Gastroesophageal sphincter (tissue), 3 donors: ENCODE results near the gene EXOC6B.

Experiments
- CTCF ChIP-seq, 4 experiments: fragments of 200-600 bp in 2 of 4; fragments of 450-650 bp in 2 of 4; sonication (generic) in 1 of 4; IDR thresholded peaks; one replicate each; pipeline ENCODE4 v1.5.1; 2017 to 2019; ENCODE audit warnings: antibody characterized with exemption in 4 of 4, mild to moderate bottlenecking in 2 of 4, moderate library complexity in 2 of 4
- POLR2A ChIP-seq, 2 donors: fragments of 450-650 bp; IDR thresholded peaks; one replicate each; pipeline ENCODE4 v1.6.1; 2017; ENCODE audit warnings: antibody characterized with exemption in 2 of 2, mild to moderate bottlenecking in 2 of 2, moderate library complexity in 1 of 2

DNA sequence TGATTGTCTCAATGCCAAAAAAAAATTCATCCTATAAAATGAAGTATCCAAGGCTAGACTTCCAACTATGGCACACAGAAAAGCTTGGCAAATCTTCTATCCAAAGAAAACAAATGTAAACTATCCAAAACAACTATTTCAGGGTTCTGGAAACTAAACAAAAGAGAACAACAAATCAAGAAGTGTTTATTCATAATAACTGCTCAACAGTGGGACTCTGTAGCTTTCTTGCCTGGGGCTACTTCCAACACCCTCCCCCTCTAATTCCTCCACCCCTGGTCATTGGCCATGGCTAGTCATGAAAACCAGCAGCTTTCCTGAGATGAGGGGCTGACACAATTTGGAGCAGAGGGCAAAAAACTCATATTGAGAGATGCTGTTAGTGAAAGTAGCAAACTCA is 107.0 kb downstream of the EXOC6B start:
- TF ChIP-seq CTCF (IDR thresholded peaks at IDR 0.05), result no peak
- TF ChIP-seq POLR2A (IDR thresholded peaks at IDR 0.05), result no peak
